RPMI8226 (cell line): Measurements from ENCODE around the gene B3GNT2.

Experiments used
- DNase-seq: peaks from one replicate; pipeline ENCODE4 v3.0.0-alpha.2; 2015

The B3GNT2 gene

GRCh38 chr2:62205554-62205953 is 9.6 kb downstream of the B3GNT2 start:
- no peak for DNase-seq

- no peak for DNase-seq
Observed at GRCh38 chr2:62206024-62206423, 10.1 kb downstream of the B3GNT2 start.

GRCh38 chr2:62207491-62207890 is 11.6 kb downstream of the B3GNT2 start:
- no peak for DNase-seq

DNA sequence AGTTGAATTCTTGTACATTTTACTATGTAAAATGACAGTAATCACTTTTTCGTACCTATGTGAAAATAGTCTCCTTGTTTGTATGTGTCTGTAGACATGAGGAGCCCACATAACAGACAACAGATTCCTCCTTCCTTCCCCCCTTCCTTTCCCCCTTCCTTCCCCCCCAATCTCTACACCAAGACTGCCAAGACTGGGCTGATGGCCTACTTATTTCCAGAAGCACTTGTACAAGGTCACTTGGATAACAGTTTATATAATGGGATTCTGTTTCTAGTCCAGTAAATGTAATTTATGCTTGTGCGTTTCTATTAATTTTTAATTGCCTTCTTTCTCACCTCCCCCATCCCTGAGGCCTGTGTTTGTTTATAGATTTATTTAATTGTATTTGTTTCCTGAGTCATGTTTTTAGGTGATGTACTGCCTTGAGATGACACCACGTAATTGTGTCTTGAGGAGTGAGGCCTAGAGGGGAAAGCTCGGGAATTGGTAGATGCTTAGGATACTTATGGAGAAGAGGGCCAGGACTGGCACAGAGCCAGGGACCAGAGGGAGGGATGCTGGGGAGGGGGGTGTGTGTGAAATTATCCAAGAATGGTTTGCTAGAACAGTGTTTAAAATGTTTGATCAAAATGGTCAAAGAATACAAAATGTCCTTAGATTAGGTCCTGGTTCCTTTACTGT is 12.3 kb downstream of the B3GNT2 start:
- no peak for DNase-seq

DNA sequence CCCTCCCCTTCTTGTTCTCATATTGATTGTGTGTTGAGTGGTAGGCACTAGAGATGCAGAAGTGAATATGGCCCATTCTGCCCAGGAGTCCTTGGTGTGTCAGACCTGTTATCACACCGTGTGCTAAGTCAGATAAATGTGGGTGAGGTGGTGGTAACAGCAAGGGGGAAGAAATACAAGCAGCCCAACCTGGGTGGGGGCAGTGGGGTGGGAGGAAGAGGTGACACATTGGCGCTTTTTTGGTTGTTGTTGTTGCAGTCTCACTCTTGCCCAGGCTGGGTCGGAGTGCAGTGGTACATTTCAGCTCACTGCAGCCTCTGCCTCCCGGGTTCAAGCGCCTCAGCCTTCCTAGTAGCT is 12.8 kb downstream of the B3GNT2 start:
- DNase-seq: no peak

DNA sequence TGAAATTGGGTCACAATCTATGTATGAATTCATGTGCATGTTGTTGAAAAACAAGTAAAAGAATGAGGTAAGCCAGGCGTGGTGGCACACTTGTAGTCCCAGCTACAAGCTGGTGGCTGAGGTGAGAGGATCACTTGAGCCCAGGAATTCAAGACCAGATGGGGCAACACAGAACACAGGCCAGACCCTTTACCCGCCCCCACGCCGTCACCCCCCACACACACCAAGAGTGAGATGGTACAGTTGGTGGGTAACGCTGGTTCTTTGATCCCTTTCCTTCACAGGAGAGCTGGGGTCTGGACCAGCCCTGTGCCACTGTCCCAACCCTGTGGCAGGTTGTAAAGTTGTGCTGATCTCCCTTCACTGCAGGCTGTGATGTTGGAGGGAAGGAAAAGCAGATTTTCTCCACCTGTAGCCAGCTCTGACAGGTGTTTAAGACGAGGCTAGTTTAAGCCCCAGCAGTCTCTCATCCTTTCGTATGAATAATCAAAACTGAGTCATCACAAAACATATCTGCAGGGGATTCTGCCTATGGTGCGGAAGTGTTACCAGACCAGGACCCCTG is 13.6 kb downstream of the B3GNT2 start:
- no peak for DNase-seq

GRCh38 chr2:62215306-62216064 is 19.6 kb downstream of the B3GNT2 start:
- no peak for DNase-seq

DNA sequence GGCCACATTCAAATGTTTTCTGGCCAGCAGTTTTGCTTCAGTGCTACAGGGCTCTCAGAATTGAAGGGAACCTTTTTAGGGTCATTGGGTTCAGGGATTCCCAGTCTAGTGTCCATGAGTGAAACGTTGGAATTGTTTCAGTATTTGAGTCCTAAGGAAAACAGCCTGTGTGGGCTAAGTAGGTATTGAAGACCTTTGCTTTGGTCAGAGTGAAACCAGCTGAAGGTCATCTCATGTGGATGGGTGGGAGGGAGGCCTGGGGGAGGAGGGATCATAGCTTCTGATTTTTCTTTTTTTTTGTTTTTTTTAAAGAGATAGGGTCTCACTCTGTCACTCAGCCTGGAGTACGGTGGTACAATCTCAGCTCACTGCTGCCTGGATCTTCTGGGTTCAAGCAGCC is 20.2 kb downstream of the B3GNT2 start:
- no peak for DNase-seq

GRCh38 chr2:62216616-62217015 is 20.7 kb downstream of the B3GNT2 start:
- DNase-seq: no peak

GRCh38 chr2:62217421-62217820 is 21.5 kb downstream of the B3GNT2 start:
- no peak for DNase-seq

DNA sequence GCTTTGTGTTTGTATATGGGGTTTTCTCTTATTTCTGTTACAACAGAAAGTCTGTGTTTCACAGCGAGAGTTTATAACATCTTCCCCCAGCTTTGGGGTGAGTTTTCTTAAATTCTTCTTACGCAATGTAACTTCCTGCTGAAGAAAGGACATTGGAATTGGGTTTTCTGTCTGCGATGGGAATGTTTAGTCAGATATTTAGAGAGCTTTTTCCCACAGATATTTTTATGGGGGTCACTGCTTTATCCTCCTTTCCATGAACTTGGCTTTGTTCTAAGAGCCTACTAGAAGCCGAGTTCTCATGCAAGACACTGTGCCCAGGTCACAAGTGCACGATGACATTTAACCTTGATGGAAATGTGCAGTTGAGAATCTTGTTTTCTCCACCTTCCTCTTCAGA is 22.1 kb downstream of the B3GNT2 start:
- DNase-seq: no peak

- no peak for DNase-seq
Observed at GRCh38 chr2:62219407-62220159, 23.7 kb downstream of the B3GNT2 start.

GRCh38 chr2:62221141-62221540 is 25.2 kb downstream of the B3GNT2 start:
- DNase-seq: no peak

GRCh38 chr2:62222171-62222570 is 26.3 kb downstream of the B3GNT2 start:
- no peak for DNase-seq

DNA sequence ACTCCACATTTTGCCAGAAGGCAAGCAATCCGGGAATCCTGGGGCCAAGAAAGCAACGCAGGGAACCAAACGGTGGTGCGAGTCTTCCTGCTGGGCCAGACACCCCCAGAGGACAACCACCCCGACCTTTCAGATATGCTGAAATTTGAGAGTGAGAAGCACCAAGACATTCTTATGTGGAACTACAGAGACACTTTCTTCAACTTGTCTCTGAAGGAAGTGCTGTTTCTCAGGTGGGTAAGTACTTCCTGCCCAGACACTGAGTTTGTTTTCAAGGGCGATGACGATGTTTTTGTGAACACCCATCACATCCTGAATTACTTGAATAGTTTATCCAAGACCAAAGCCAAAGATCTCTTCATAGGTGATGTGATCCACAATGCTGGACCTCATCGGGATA is 26.8 kb downstream of the B3GNT2 start:
- no peak for DNase-seq

DNA sequence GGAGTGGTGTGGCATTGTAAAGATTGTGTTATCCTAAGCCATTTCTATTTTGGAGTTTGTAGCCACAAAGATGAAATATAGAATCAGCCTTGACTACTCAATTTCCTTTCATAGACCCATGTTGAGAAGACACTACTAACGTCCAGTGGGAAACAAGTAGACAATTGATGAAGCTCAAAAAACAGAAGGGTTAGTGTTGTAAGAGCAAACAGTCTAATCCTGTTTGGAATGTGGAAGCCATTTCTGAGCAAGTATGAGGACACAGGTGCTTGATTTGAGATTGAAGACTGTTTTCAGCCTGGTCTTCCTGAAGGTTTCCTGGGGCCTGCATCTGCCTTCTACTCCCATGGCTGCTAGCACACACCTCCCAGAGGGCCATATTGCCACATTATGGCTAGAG is 29.1 kb downstream of the B3GNT2 start:
- no peak for DNase-seq

GRCh38 chr2:62227386-62228075 is 31.6 kb downstream of the B3GNT2 start:
- DNase-seq: no peak

DNA sequence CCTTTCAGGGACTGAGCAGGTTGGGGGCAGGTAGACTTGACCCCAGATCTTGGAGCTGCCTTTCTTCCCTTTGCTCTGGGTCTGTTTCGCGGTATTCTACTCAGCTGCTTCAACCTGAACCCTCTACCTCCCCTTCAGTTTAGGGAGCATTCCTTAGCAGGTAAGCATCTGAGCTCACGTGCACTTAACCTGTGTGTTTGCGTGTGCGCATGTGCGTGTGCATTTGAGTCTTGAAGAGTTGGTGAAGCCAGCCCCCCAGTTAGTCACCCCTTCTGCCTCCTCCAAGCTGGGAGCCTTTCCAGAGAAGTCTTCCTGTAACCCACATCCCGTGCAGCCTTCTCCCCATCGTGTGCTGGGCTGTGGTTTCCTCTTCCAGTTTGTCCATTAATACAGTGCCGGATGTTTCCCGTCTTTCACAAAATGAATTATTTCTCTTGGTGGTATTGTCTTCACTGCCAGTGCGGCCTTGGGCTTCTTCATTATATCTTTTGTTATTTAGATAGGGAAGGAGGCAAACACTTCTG is 33.2 kb downstream of the B3GNT2 start:
- DNase-seq: no peak

DNA sequence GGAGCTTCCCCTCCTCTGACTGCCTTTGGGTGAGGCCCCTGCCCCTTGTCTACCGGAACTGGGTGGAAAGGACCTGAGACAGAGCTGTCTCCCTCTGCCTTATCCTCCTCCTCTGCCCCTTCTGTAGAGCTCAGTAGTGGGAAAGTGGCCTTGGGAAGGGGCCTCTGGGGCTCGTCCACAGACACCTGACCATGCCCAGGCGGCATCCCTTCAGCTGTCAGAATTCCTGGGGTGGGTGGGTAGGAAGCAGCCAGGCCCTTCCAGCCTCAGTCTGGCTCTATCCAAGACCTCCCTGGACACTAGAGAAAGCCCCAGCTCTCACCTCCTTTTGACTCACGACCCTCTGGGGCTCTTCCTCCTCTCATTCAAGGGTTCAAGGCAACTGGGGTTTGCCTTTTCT is 35.6 kb downstream of the B3GNT2 start:
- no peak for DNase-seq

GRCh38 chr2:62234755-62235655 is 39.1 kb downstream of the B3GNT2 start:
- no peak for DNase-seq

- DNase-seq: no peak
Observed at GRCh38 chr2:62236499-62236898, 40.6 kb downstream of the B3GNT2 start.

DNA sequence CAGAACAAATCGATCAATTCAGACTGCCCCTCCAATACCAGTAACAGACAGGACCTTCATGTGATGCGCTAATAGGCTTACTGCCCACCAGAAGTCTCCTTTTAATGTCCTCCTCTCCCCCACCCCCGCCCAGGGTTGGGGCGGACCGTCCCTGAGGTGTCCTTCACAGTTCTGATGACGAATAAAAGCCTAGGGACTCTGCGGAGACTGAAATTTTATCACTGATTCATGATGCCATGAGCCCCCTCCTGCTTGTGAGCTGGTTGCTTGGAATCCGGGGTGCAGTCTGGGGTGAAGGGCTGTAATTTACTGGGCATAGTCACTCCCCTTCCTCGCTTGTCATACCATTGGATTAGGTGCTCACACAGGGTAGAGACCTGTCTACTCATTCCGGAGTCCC is 42.3 kb downstream of the B3GNT2 start:
- no peak for DNase-seq
